ENCODE results near the gene PKMYT1. TPM values are rescaled to one million over a fixed set of nuclear protein-coding genes. Genes with fewer than 3 reads are reported as not detected.

PKMYT1 gene
- polyA plus RNA-seq, 1 donor from 2014 or later, result 2.9 TPM

DNA sequence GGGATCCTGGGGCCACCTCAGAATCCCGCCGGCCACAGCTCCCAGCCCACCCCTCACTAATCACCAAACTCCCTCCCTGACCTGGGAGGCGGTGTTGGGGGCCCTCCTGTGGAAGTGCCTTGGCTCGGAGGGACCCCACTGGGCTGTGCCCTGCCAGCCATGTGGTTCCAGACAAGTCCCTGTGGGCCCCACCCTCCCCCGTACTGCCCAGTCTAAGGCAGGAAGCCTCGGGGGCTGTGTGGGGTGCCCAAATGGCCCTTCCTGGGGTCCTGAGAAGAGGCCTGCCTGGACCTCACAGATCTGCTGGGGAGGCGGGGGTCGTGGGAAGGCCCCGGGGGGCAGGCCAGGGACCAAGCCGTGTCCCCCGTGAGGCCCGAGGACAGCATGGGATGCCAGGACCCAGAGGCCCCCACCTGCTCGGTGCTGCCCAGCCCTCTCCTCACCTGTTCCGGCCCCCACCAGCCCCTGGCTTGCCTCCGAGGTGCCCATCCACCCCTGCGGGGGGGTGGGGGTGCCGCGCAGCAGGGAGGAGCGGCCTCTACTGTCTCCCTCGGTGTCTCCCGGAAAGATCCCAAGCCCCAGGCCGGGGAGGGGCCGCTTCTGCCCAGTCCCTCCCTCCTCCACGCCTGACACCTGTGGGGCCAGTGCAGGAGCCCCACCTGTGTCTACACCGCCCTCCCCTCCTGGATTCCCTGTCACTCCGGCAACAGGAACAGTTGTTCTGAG is 25.4 kb downstream of the PKMYT1 start:
- TF ChIP-seq EZH2 (IDR thresholded peaks at IDR 0.05; ENCODE audit: borderline replicate concordance, insufficient read depth, low read length, poor library complexity, severe bottlenecking) (no peak), MXI1 (conservative IDR thresholded peaks at IDR 0.05; ENCODE audit: poor library complexity, severe bottlenecking) (no peak), RAD21 (conservative IDR thresholded peaks at IDR 0.05) (no peak)
- Histone ChIP-seq H3F3A (ENCODE audit: insufficient read depth, low read length, poor library complexity, severe bottlenecking) (no peaks in the 10 kb centered on the region), H3K9me2 (ENCODE audit: insufficient read depth, low read length) (no peaks in the 10 kb centered on the region), H2AFZ (ENCODE audit: low read depth, low read length) (no peak overlapping the region), H3K27ac (ENCODE audit: low read length) (no peak overlapping the region), H3K4me3 (ENCODE audit: low read length) (no peak overlapping the region), H3K4me2 (ENCODE audit: low read length) (no peak overlapping the region), H3K36me3 (ENCODE audit: insufficient read depth, low read length) (no peaks in the 10 kb centered on the region), H3K9ac (ENCODE audit: low read length) (no peak overlapping the region), H3K79me2 (replicated peaks; ENCODE audit: insufficient read depth, low read length) (no peaks in the 10 kb centered on the region), H3K27me3 (ENCODE audit: insufficient read depth, low read depth, low read length) (no peaks in the 10 kb centered on the region), H4K20me1 (ENCODE audit: insufficient read depth) (no peaks in the 10 kb centered on the region), H3K9me3 (ENCODE audit: low read length) (no peaks in the 10 kb centered on the region)

GRCh38 chr16:2953706-2954627 is 26.3 kb downstream of the PKMYT1 start:
- Histone ChIP-seq H3F3A (ENCODE audit: insufficient read depth, low read length, poor library complexity, severe bottlenecking) (no peaks in the 10 kb centered on the region), H3K9ac (ENCODE audit: low read length) (no peak overlapping the region), H3K27ac (ENCODE audit: low read length) (no peak overlapping the region), H2AFZ (ENCODE audit: low read depth, low read length) (no peak overlapping the region), H3K79me2 (replicated peaks; ENCODE audit: insufficient read depth, low read length) (no peaks in the 10 kb centered on the region), H3K9me3 (ENCODE audit: low read length) (no peaks in the 10 kb centered on the region), H3K36me3 (ENCODE audit: insufficient read depth, low read length) (no peaks in the 10 kb centered on the region), H3K27me3 (ENCODE audit: insufficient read depth, low read depth, low read length) (no peaks in the 10 kb centered on the region), H3K9me2 (ENCODE audit: insufficient read depth, low read length) (no peaks in the 10 kb centered on the region), H3K4me2 (ENCODE audit: low read length) (no peak overlapping the region), H3K4me3 (ENCODE audit: low read length) (no peak overlapping the region), H4K20me1 (ENCODE audit: insufficient read depth) (no peaks in the 10 kb centered on the region)
- TF ChIP-seq TAF1 (IDR thresholded peaks at IDR 0.05; ENCODE audit: low read depth) (no peak), MXI1 (conservative IDR thresholded peaks at IDR 0.05; ENCODE audit: poor library complexity, severe bottlenecking) (no peak), POLR2AphosphoS5 (IDR thresholded peaks at IDR 0.05) (no peak), RAD21 (conservative IDR thresholded peaks at IDR 0.05) (no peak), EP300 (conservative IDR thresholded peaks at IDR 0.05; ENCODE audit: poor library complexity, severe bottlenecking) (no peak), SMC3 (conservative IDR thresholded peaks at IDR 0.05; ENCODE audit: poor library complexity) (no peak), EZH2 (IDR thresholded peaks at IDR 0.05; ENCODE audit: borderline replicate concordance, insufficient read depth, low read length, poor library complexity, severe bottlenecking) (no peak)
- TF ChIP-seq, protein P1, sequence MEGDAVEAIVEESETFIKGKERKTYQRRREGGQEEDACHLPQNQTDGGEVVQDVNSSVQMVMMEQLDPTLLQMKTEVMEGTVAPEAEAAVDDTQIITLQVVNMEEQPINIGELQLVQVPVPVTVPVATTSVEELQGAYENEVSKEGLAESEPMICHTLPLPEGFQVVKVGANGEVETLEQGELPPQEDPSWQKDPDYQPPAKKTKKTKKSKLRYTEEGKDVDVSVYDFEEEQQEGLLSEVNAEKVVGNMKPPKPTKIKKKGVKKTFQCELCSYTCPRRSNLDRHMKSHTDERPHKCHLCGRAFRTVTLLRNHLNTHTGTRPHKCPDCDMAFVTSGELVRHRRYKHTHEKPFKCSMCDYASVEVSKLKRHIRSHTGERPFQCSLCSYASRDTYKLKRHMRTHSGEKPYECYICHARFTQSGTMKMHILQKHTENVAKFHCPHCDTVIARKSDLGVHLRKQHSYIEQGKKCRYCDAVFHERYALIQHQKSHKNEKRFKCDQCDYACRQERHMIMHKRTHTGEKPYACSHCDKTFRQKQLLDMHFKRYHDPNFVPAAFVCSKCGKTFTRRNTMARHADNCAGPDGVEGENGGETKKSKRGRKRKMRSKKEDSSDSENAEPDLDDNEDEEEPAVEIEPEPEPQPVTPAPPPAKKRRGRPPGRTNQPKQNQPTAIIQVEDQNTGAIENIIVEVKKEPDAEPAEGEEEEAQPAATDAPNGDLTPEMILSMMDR (IDR thresholded peaks at IDR 0.05; ENCODE audit: poor library complexity, severe bottlenecking), result no peak
- TF ChIP-seq, protein P2, sequence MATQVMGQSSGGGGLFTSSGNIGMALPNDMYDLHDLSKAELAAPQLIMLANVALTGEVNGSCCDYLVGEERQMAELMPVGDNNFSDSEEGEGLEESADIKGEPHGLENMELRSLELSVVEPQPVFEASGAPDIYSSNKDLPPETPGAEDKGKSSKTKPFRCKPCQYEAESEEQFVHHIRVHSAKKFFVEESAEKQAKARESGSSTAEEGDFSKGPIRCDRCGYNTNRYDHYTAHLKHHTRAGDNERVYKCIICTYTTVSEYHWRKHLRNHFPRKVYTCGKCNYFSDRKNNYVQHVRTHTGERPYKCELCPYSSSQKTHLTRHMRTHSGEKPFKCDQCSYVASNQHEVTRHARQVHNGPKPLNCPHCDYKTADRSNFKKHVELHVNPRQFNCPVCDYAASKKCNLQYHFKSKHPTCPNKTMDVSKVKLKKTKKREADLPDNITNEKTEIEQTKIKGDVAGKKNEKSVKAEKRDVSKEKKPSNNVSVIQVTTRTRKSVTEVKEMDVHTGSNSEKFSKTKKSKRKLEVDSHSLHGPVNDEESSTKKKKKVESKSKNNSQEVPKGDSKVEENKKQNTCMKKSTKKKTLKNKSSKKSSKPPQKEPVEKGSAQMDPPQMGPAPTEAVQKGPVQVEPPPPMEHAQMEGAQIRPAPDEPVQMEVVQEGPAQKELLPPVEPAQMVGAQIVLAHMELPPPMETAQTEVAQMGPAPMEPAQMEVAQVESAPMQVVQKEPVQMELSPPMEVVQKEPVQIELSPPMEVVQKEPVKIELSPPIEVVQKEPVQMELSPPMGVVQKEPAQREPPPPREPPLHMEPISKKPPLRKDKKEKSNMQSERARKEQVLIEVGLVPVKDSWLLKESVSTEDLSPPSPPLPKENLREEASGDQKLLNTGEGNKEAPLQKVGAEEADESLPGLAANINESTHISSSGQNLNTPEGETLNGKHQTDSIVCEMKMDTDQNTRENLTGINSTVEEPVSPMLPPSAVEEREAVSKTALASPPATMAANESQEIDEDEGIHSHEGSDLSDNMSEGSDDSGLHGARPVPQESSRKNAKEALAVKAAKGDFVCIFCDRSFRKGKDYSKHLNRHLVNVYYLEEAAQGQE (IDR thresholded peaks at IDR 0.05; ENCODE audit: borderline replicate concordance), result no peak
